HepG2 (cell line): ENCODE data around the gene FBXO24. TPM values are rescaled to one million over a fixed set of nuclear protein-coding genes. Genes with fewer than 3 reads are reported as not detected.

Source experiments
- CREB1 ChIP-seq, 2 experiments: fragments of 450-650 bp in 1 of 2; IDR thresholded peaks; 2 replicates each; pipeline ENCODE4 v1.6.1; 2016 to 2017; ENCODE audit warnings: control low read depth in 1 of 2, mild to moderate bottlenecking in 1 of 2, missing compliant biosample characterization in 1 of 2, missing genetic modification characterization in 1 of 2
- CSRNP1 ChIP-seq: sonication (generic); formaldehyde crosslinking; IDR thresholded peaks from 2 replicates; pipeline ENCODE4 v1.8.1; 2023; ENCODE audit warnings: mild to moderate bottlenecking, missing genetic modification reagents
- DNMT3B ChIP-seq: conservative IDR thresholded peaks from 2 replicates; pipeline ENCODE4 v1.6.1; 2016; ENCODE audit warnings: missing biosample characterization, control low read depth
- HNRNPK ChIP-seq: fragments of 200-400 bp; formaldehyde crosslinking; IDR thresholded peaks from 2 replicates; pipeline ENCODE4 v1.6.1; 2018; ENCODE audit warnings: low read length, low read depth, moderate library complexity, mild to moderate bottlenecking; ENCODE audit not compliant: poor library complexity, severe bottlenecking
- KMT2B ChIP-seq: IDR thresholded peaks from 2 replicates; pipeline ENCODE4 v1.6.1; 2016; ENCODE audit warnings: missing genetic modification reagents, missing compliant biosample characterization
- PAF1 ChIP-seq: IDR thresholded peaks from 2 replicates; pipeline ENCODE4 v1.6.1; 2016; ENCODE audit warnings: missing genetic modification reagents, missing compliant biosample characterization
- POGZ ChIP-seq: sonication (generic); formaldehyde crosslinking; IDR thresholded peaks from 2 replicates; pipeline ENCODE4 v1.4.0; 2020; ENCODE audit warnings: mild to moderate bottlenecking, missing genetic modification reagents
- RARG ChIP-seq: sonication (generic); formaldehyde crosslinking; IDR thresholded peaks from 2 replicates; pipeline ENCODE4 v1.4.0; 2020; ENCODE audit warnings: low read depth, mild to moderate bottlenecking, missing genetic modification reagents
- RFX1 ChIP-seq: fragments of 450-650 bp; IDR thresholded peaks from 2 replicates; pipeline ENCODE4 v1.6.1; 2017
- SOX5 ChIP-seq: IDR thresholded peaks from 2 replicates; pipeline ENCODE4 v1.6.1; 2016; ENCODE audit warnings: borderline replicate concordance
- THAP11 ChIP-seq: IDR thresholded peaks from 2 replicates; pipeline ENCODE4 v1.6.1; 2016; ENCODE audit warnings: missing biosample characterization, missing genetic modification reagents
- ZBTB44 ChIP-seq: sonication (generic); formaldehyde crosslinking; IDR thresholded peaks from 2 replicates; pipeline ENCODE4 v1.4.0; 2020; ENCODE audit warnings: missing genetic modification reagents
- ZNF138 ChIP-seq: sonication (generic); formaldehyde crosslinking; IDR thresholded peaks from 2 replicates; pipeline ENCODE4 v1.5.0; 2020; ENCODE audit warnings: mild to moderate bottlenecking, low read depth, missing genetic modification reagents
- ZNF264 ChIP-seq: sonication (generic); formaldehyde crosslinking; IDR thresholded peaks from 2 replicates; pipeline ENCODE4 v1.4.0; 2020; ENCODE audit warnings: missing genetic modification reagents
- ZNF407 ChIP-seq: sonication (generic); formaldehyde crosslinking; IDR thresholded peaks from one replicate; pipeline ENCODE4 v1.5.1; 2020; ENCODE audit warnings: mild to moderate bottlenecking, missing genetic modification reagents; ENCODE audit errors: not compliant biosample characterization
- ZUFSP ChIP-seq: sonication (generic); formaldehyde crosslinking; IDR thresholded peaks from 2 replicates; pipeline ENCODE4 v1.9.0; 2021; ENCODE audit warnings: missing genetic modification reagents, mild to moderate bottlenecking, borderline replicate concordance
- polyA plus RNA-seq, 8 experiments: library from polyadenylated mRNA; depleted of rRNA in 3 of 8; stranded (reverse) in 7 of 8; unstranded in 1 of 8; fragments of >200 nt; fragmentation: Illumina TruSeq in 4 of 8; extraction: Trizol in 4 of 8; gene quantifications; 2 replicates each; pipeline versions ENCODE4 v1.2.1 to v1.2.3, GENCODE V29; 2011 to 2016; ENCODE audit warnings: low read depth in 4 of 8, missing spikeins in 1 of 8, mixed read lengths in 1 of 8; ENCODE audit not compliant: insufficient read depth in 1 of 8
- total RNA-seq, 5 experiments: library from RNA; depleted of rRNA; stranded (reverse); fragments of >200 nt; fragmentation: Illumina TruSeq; extraction: Trizol; gene quantifications; 2 replicates each; pipeline ENCODE4 v1.2.3, GENCODE V29; 2016; ENCODE audit warnings: low read depth in 1 of 5

Gene FBXO24
- total and polyA plus RNA-seq, 2 of the 13 experiments (the other 11 are each of a cell fraction or from before 2014, with no cell fraction given) = 0.20 to 0.55 TPM

GRCh38 chr7:100538654-100539435, 47.3 kb upstream of the FBXO24 start, which contains the start of gene AGFG2 (continued):
- no peak for TF ChIP-seq CSRNP1
- 0 out of 2 replicates have a peak, but pooled peaks have one; percentile 27 for TF ChIP-seq POGZ (CRISPR knock-in tag)
- no peak; the same call in 1 of the 2 replicates for TF ChIP-seq RFX1
- no peak; the same call in 1 of the 2 replicates for TF ChIP-seq ZNF138 (CRISPR knock-in tag)
- no peak for TF ChIP-seq DNMT3B (CRISPR knock-in tag)
- TF ChIP-seq ZNF407 = peak; percentile 62
- no peak for TF ChIP-seq ZUFSP (CRISPR knock-in tag)
- TF ChIP-seq KMT2B = peak; percentile 56; the same call in 1 of the 2 replicates
- TF ChIP-seq RARG (CRISPR knock-in tag) = no peak
- no peak for TF ChIP-seq ZBTB44 (CRISPR knock-in tag)
- TF ChIP-seq CREB1 (IDR thresholded peaks at IDR 0.05) = peak; percentile 93
- no peak for TF ChIP-seq CREB1 (CRISPR knock-in tag; IDR thresholded peaks at IDR 0.05)
- TF ChIP-seq THAP11 (CRISPR knock-in tag) = peak; percentile 67
- peak; percentile 86 for TF ChIP-seq HNRNPK
- no peak for TF ChIP-seq PAF1 (CRISPR knock-in tag)
- no peak for TF ChIP-seq ZNF264 (CRISPR knock-in tag)
- peak; percentile 7; the same call in 1 of the 2 replicates for TF ChIP-seq SOX5
